Brain microvascular endothelial cell (primary cell): ENCODE results near the gene NRF1.

Experiments
- DNase-seq: peaks from one replicate; pipeline ENCODE4 v3.0.0-alpha.2; 2020
- H3K27ac ChIP-seq: fragments of 250-450 bp; sonication (Bioruptor Pico); 2 replicates; pipeline ENCODE4 v1.5.1; 2020; ENCODE audit warnings: mild to moderate bottlenecking, moderate library complexity
- H3K27me3 ChIP-seq: fragments of 250-450 bp; sonication (Bioruptor Pico); replicated peaks from 2 replicates; pipeline ENCODE4 v1.5.1; 2020; ENCODE audit warnings: mild to moderate bottlenecking
- H3K36me3 ChIP-seq: fragments of 250-450 bp; sonication (Bioruptor Pico); replicated peaks from 2 replicates; pipeline ENCODE4 v1.5.1; 2020; ENCODE audit warnings: mild to moderate bottlenecking
- H3K4me3 ChIP-seq: 2 replicates; pipeline ENCODE4 v1.5.1; 2011; ENCODE audit warnings: low read depth, mild to moderate bottlenecking, control low read depth, low read length, moderate library complexity
- CTCF ChIP-seq: IDR thresholded peaks from 2 replicates; pipeline ENCODE4 v1.5.1; 2011; ENCODE audit warnings: low read depth, mild to moderate bottlenecking, moderate library complexity, low read length, control low read depth, inconsistent platforms; ENCODE audit errors: missing control alignments
- in situ Hi-C: cut with HindIII; loops from 2 replicates; pipeline ENCODE4 v1.10.0; 2017; ENCODE audit warnings: low sequenced_read_pairs, low pct_ligation_motif_present

Gene NRF1

GRCh38 chr7:129686063-129686462, 74.5 kb downstream of the NRF1 start:
- in situ Hi-C loops = no loop called here
- no peak for TF ChIP-seq CTCF
- no peak overlapping the region for H3K27ac ChIP-seq
- H3K4me3 ChIP-seq = no peak overlapping the region
- no peaks in the 10 kb centered on the region for H3K27me3 ChIP-seq
- H3K36me3 ChIP-seq = no peaks in the 10 kb centered on the region
- DNase-seq = no peak

GRCh38 chr7:129688503-129689222, 77.1 kb downstream of the NRF1 start:
- H3K27ac ChIP-seq = no peak overlapping the region
- in situ Hi-C loops = no loop called here
- no peaks in the 10 kb centered on the region for H3K27me3 ChIP-seq
- no peak for DNase-seq
- H3K4me3 ChIP-seq = no peak overlapping the region
- H3K36me3 ChIP-seq = no peaks in the 10 kb centered on the region
- no peak for TF ChIP-seq CTCF

GRCh38 chr7:129689995-129690581, 78.6 kb downstream of the NRF1 start:
- no peak overlapping the region for H3K27ac ChIP-seq
- in situ Hi-C loops = no loop called here

GRCh38 chr7:129690701-129691100, 79.2 kb downstream of the NRF1 start:
- no peak overlapping the region for H3K4me3 ChIP-seq
- no peak for DNase-seq
- H3K27ac ChIP-seq = no peak overlapping the region
- H3K36me3 ChIP-seq = peaks cover 2% of the 10 kb centered on the region
- no peaks in the 10 kb centered on the region for H3K27me3 ChIP-seq
- TF ChIP-seq CTCF = no peak
- in situ Hi-C loops = no loop called here

More at GRCh38 chr7:129689995-129690581, 78.6 kb downstream of the NRF1 start:
- no peak for TF ChIP-seq CTCF
- no peak overlapping the region for H3K4me3 ChIP-seq
- DNase-seq = no peak
- H3K27me3 ChIP-seq = no peaks in the 10 kb centered on the region
- H3K36me3 ChIP-seq = peaks cover 2% of the 10 kb centered on the region

- in situ Hi-C loops = no loop called here
- Histone ChIP-seq H3K27me3 (no peaks in the 10 kb centered on the region), H3K4me3 (no peak overlapping the region), H3K27ac (no peak overlapping the region), H3K36me3 (peaks cover 2% of the 10 kb centered on the region)
- no peak for TF ChIP-seq CTCF
- DNase-seq = no peak
These were observed 87.2 kb downstream of the NRF1 start for GRCh38 chr7:129698516-129699418.
